ENCODE measurements around the gene ZNF407.
A peak's percentile ranks its signal among the peaks of the same experiment; 100 is the strongest.

The ZNF407 gene

GRCh38 chr18:74597034-74597661 lies 522 bp upstream of the ZNF407 start:
- H3K4me3 ChIP-seq (ENCODE audit: control insufficient read depth, low read depth, low read length): peak overlapping the region; percentile 93
- DNase-seq (ENCODE audit: low read depth): peak; percentile 62
- TF ChIP-seq, protein P1, sequence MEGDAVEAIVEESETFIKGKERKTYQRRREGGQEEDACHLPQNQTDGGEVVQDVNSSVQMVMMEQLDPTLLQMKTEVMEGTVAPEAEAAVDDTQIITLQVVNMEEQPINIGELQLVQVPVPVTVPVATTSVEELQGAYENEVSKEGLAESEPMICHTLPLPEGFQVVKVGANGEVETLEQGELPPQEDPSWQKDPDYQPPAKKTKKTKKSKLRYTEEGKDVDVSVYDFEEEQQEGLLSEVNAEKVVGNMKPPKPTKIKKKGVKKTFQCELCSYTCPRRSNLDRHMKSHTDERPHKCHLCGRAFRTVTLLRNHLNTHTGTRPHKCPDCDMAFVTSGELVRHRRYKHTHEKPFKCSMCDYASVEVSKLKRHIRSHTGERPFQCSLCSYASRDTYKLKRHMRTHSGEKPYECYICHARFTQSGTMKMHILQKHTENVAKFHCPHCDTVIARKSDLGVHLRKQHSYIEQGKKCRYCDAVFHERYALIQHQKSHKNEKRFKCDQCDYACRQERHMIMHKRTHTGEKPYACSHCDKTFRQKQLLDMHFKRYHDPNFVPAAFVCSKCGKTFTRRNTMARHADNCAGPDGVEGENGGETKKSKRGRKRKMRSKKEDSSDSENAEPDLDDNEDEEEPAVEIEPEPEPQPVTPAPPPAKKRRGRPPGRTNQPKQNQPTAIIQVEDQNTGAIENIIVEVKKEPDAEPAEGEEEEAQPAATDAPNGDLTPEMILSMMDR (conservative IDR thresholded peaks at IDR 0.05; ENCODE audit: control insufficient read depth, insufficient read depth, low read depth, low read length): no peak

- TF ChIP-seq, protein P1 (conservative IDR thresholded peaks at IDR 0.05; ENCODE audit: control insufficient read depth, insufficient read depth, low read depth, low read length): no peak
- DNase-seq (ENCODE audit: low read depth): peak; percentile 51
- peak overlapping the region; percentile 93 for H3K4me3 ChIP-seq (ENCODE audit: control insufficient read depth, low read depth, low read length)
Measured at GRCh38 chr18:74598350-74599001, 806 bp downstream of the ZNF407 start.

GRCh38 chr18:74604361-74604760 lies 6.7 kb downstream of the ZNF407 start:
- H3K4me3 ChIP-seq (ENCODE audit: control insufficient read depth, low read depth, low read length): no peak overlapping the region
- TF ChIP-seq, protein P1 (conservative IDR thresholded peaks at IDR 0.05; ENCODE audit: control insufficient read depth, insufficient read depth, low read depth, low read length): no peak
- no peak for DNase-seq (ENCODE audit: low read depth)

DNA sequence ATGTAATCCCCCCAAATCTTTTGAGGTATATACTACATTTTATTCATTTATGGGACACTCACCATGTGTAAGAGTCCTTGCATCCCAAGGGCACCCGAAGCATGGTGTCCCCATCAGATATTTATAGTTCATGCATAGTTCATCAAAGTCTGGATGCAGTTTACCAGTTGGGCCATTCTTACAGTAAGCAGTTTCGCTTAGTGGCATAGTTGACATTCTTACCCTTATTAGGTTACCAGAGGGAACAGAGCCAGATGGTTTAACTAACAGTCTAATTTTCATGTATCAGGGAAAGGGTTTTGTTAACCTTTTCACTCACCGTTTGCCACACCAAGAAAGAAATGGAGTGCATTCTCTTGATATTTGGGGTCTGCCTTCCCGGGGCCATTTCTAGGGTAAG lies 7.1 kb downstream of the ZNF407 start:
- TF ChIP-seq, protein P1 (conservative IDR thresholded peaks at IDR 0.05; ENCODE audit: control insufficient read depth, insufficient read depth, low read depth, low read length): no peak
- no peak for DNase-seq (ENCODE audit: low read depth)
- H3K4me3 ChIP-seq (ENCODE audit: control insufficient read depth, low read depth, low read length): no peak overlapping the region

DNA sequence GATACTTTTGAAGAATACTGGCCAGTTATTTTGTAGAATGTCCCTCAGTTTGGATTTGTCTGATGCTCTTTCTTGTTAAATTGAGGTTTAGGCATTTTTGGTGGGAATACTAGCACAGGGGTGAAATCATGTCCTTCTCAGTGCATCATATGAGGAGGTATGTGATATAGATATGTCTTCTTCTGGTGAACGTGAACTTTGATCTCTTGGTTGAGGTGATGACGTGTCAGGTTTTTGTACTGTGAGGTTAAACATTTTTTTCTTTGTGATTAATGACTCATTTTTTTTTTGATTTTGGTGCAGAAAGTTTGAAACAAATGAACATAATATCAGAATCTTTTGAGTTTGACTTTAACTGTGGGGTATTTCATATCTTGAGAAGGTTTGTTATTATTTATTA lies 11.0 kb downstream of the ZNF407 start:
- H3K4me3 ChIP-seq (ENCODE audit: control insufficient read depth, low read depth, low read length): no peak overlapping the region
- DNase-seq (ENCODE audit: low read depth): peak; percentile 45
- TF ChIP-seq, protein P1 (conservative IDR thresholded peaks at IDR 0.05; ENCODE audit: control insufficient read depth, insufficient read depth, low read depth, low read length): no peak

- no peak overlapping the region for H3K4me3 ChIP-seq (ENCODE audit: control insufficient read depth, low read depth, low read length)
- TF ChIP-seq, protein P1 (conservative IDR thresholded peaks at IDR 0.05; ENCODE audit: control insufficient read depth, insufficient read depth, low read depth, low read length): no peak
- DNase-seq (ENCODE audit: low read depth): peak; percentile 90
Measured at GRCh38 chr18:74609535-74609934, 11.9 kb downstream of the ZNF407 start.

Data from fibroblast of mammary gland (primary cell).